Activated naive CD8-positive, alpha-beta T cell treated with anti-CD3 and anti-CD28 coated beads, Interleukin-2, amount 50 U/mL, for 16 hours (primary cell): ENCODE data around the gene CXCR1.
"Not testable (repeated sequence)": the region's sequence is repeated elsewhere in the genome, so short reads cannot be mapped to it uniquely, and the experiment has no call there.

ENCODE experiments used
- DNase-seq: peaks from one replicate; pipeline ENCODE4 v3.0.0-alpha.2; 2020; ENCODE audit warnings: low read depth, low spot score

The CXCR1 gene

DNA sequence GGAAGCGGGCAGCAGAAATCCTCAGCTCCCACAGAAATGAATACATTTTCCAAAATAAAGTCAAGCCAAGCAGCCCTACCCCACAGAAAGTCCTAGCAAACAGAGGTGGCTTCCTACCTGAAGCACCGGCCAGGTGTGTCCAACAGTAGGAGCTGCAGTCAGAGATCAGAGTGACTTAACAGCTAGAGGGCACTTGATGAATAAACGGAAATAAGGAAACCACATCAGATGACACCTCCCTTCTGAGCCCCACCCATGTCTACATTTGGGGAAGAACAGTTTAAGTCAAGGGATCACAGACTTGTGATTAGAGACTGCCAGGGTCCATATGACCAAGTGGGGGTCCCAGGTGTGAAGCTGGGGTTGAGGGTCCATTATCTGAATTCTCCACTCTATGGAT lies at the start of gene CXCR1:
Gene CXCR1 (minus strand): TSS at position 172 of the 400 bp plus-strand sequence. CDS start 1,751 bp downstream, outside the sequence.
- no peak for DNase-seq

DNA sequence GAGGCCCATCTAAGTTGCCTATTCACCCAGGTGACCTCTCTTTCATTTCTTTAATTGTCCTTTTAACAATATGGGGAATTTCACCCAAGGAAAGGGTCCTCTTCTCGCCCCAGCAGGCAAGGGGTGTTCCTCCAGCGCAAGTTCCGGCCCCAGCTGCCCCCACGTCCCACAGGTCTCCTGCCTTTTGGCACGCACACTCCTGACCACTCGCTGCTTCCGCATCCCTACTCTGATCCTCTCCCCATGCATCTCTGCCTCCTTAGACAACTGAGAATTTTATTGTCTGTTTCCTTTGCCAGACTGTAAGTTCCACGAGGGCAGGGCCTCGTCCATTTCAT lies 49.5 kb upstream of the CXCR1 start:
- no peak for DNase-seq

DNA sequence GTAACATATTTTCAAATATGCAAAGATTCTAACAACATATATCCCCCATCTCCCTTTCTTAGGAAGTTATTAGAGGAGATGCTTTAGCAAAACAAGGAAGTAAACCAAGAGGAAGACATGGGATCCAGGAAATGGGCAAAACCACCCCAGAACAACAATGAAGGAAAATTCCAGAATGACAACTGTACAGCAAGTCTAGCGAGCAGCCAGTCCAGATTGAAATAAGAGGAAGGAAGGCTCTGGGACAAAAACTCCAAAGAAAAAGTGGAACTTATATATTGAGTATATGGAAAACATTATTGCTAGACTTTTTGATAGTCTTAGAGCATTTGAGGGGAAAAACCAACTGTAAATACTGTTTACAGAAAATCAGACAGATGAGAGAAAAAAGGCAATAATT lies 47.4 kb upstream of the CXCR1 start:
- DNase-seq = no peak

DNA sequence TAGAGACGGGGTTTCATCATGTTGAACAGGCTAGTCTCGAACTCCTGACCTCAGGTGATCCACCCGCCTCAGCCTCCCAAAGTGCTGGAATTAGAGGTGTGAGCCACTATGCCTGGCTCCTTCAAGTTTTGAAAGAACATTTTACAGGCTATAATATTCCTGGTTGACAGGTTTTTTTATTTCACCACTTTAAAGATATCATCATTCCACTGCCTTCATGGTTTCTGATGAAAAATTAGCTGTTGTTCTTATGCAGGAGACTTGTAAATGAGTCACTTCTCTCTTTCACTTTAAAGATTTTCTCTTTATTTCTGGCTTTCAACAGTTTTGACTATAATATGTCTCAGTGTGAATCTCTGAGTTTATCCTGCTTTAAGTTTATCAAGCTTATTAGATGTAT lies 42.3 kb upstream of the CXCR1 start:
- DNase-seq = no peak

DNA sequence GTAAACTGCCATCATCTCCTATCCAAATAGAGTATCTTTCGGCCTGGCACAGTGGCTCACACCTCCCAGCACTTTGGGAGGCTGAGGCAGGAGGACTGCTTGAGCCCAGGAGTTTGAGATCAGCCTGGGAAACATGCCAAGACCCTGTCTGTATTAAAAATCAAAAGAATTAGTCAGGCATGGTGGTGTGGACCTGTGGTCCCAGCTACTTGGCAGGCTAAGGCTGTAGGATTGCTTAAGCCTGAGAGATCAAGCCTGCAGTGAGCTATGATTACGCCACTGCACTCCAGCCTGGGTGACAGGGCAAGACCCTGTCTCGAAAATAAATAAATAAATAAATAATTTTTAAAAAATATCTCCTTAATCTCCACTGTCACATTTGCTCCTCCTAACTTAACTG lies 35.5 kb upstream of the CXCR1 start:
- DNase-seq = no peak

DNA sequence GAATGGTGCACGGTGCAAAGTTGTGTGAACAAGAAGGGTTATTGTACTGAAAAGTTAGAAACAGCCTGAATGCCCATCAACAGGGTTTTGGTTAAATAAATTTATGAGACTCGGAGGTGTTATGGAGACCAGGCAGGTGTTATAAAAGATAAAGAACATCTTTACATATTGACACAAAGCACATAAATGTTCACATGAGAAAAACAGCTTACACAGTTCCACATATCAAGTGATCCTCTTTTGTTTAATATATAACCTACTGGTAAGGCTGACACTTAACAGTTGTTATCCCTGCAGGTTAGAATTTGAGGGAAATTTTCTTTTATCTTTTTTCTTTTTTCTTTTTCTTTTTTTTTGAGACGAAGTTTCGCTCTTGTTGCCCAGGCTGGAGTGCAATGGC lies 30.2 kb upstream of the CXCR1 start:
- no peak for DNase-seq

DNA sequence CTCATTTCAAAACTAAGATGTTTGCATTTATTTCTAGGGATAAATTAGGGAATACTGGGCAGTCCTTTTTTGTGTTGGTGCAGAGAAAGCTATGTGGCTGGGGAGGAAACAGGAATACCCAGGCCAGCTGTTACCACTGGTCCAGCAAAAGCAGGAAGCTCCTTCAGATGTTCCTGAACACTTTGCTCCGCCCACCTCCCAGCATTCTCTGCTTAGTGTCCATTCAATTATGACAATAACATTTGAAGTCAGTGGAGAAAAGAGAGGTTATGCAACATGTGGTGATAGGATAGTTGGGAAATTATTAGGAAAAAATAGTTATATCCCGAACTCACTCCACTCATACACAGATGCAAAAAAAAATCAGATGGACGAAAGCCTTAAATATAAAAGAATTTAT lies 28.1 kb upstream of the CXCR1 start:
- DNase-seq = no peak

DNA sequence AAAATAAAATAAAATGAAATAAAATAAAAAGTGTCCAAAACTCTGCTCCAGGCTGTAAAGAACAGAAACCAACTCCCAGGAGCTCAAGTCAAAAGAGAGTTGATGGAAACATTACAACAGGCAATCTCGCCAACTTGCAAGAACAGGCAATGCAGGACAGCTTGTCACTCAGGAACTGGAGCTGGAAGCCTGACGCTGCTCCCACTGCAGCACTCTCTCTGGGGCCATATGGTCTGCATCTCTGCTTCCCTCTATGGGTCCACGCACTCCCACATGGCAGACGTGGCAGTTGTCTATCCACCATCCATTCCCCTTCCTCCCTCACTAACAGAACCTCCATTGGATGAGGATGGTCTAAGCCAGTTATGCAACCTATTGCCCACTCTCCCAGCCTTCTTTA lies 26.9 kb upstream of the CXCR1 start:
- no peak for DNase-seq

DNA sequence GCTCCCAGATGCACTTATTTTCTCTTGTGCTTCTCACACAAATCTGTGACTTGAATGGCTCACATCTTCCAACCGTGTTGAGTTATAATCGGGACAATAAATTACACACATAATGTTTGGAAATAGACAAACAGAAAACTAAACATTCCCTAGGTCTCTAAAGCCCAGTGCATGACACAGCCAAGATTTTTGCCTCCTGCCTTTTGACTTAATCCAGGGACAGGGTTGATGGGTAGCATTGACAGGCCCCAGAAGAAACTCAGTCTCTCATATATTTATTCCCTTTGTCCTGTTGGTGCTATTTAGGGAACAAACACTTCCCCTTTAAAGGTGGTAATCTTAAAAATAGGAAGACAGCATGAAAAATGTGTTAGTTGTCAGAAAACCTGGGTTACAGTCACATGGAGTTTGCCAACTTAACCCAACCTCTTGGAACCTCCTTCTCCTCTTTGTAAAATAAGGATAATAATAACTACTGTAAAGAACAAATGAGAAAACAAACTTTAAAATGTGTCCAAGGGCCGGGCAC lies 26.2 kb upstream of the CXCR1 start:
- no peak for DNase-seq

DNA sequence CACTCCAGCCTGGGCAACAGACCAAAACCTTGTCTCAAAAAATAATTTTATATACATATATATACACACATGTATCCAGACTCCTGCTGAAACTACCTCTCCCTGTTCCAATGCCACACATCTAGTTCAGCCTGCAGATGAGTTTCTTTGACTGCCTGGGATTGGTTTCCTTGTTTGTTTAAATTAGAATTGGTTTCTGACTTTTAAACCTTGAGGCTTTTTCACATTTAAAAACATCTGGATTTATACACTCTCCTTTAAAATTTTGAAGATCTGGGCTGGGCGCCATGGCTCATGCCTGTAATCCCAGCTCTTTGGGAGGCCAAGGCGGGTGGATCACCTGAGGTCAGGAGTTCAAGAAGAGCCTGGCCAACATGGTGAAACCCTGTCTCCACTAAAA lies 21.8 kb upstream of the CXCR1 start:
- DNase-seq = no peak

DNA sequence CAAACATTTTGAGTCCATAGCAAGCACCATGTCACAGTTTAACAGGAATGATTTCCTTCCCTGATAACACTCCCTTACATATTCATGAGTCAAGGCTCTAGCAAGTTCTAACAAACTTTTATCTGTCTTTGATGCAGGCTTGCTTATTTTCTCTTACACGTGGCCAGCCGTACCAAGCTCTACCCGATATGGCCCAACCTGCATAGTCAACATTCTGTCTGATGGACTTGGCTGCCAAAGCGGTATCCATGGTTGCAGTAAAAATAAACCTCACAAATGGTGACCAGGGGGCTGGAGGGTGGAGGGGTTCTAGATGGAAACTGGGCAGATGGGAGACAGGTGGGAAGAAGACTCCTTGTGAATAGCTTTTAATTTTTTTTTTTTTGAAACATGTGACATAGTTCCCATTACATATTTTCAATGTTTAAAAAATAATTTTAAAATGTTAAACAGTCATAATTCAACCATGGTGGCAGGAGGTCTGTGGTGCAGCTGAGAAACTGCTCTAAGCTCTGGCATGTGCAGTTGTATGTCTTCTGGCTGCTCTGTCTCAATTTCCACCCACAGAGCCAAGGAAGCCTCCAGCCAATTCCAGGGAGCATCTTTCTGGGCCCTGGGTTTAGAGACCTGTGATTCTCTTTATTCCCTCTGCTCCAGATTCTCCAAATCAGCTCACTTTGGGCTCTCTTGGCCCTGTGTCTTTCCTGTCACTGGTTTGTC lies 20.7 kb upstream of the CXCR1 start:
- DNase-seq = no peak

DNA sequence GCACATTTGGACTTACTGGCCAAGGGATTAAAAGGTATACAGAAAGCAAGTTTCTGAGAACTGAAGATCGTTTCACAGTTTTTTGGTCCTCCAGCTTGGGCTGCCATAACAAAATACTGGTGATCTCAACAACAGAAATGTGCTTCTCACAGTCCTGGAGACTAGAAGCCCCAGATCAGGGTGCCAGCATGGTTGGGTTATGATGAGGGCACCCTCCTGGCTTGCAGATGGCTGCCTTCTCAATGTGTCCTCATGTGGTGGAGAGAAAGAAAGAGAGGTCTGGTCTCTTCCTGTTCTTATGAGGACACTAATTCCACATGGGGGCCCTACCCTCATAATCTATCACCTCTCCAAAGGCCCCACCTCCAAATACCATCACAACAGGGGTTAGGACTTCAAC lies 20.1 kb upstream of the CXCR1 start:
- DNase-seq = no peak

DNA sequence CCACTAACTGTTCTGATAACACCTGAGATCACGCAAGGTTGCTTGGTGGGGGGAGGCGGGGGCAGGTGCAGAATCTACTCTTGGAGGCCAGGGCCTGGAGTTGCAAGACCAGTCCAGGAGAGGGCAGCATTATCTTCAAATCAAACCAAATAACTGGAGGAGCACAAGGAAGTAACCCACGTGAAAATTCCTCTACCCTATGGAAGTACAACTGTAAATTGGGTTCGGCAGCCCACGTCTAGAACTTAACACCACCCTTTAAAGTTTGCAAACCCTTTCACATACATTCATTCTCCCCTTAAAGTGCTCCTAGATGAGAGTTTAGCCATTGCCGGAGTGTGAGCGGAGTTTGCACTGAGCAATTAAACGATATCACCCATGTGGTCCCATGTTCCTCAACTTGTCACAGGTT lies 19.6 kb upstream of the CXCR1 start:
- peak; percentile 49 for DNase-seq

DNA sequence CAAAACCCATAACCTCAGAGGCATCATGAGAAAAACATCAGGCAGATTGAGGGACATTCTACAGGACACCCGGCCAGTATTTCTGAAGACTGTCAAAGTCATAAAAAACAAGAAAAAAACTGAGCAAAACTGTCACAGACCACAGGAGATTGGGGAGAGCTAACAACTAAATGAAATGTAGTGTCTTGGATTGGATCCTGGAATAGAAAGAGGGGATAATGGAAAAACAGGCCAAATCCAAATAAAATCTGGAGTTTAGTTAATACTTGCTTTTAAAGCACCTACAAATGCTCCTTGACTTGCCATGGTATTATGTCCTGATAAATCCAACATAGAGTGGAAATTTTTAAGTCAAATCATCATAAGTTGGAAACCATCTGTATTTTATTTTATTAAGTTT lies 17.6 kb upstream of the CXCR1 start:
- no peak for DNase-seq

DNA sequence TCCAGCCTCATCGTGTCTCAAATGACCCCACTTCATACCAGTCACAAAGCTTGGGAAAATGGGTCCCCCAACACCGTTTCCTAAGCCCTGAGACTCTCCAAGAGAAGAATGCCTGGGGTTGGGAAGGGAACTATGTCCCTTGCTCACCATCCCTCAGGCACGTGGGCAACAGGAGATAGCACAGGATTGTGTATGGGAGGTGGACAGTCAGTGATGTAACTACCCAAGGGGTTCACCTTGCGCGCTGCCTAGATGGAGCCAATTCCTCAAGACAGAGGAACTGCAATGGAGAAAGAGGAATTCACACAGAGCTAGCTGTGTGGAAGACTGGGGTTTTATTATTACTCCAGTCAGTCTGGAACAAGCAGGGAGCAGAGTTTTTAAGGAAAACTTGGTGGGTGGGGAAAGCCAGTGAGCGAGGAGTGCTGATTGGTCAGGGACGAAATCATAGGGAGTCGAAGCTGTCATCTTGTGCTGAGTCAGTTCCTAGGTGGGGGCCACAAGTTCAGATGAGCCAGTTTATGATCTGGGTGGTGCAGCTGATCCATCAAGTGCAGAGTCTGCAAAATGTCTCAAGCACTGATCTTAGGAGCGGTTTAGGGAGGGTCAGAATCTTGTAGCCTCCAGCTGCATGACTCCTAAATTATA lies 13.8 kb upstream of the CXCR1 start:
- DNase-seq = no peak

DNA sequence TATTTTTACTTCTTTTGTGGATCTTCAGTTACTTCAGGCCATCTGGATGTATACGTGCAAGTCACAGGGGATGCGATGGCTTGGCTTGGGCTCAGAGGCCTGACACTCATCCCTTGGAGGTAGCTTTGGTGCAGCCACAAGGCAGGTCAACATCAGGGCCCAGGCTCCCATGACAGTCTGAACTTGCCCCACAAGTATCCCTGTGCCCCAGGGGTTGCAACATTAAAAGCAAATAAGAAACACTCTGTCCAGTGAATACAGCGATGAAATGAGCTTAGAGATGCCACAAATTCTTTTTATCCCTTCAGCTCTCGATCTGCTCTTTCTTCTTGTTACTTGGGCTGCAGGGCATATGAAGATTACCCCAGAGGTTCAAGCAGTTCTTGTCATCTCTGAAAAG lies 13.0 kb upstream of the CXCR1 start:
- DNase-seq = no peak

DNA sequence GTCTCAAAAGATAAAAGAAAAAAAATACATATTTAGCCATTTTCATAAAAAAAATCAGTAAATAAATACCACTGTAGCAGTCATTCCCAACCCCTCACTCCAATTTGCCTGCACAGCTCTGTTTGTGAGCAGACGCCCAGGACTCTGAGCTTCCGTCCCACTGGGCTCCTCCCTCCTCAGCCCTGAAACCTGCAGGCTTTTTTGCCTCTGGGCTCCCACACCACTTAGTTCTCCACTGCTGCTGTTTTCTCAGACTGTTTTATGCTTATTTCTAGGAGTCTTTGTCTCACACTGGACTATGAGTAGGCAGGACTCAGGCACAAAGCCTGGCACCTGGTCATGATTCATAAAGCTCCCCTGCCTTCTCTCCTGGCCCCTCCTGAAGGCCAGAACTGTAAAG lies 6.1 kb upstream of the CXCR1 start:
- no peak for DNase-seq

DNA sequence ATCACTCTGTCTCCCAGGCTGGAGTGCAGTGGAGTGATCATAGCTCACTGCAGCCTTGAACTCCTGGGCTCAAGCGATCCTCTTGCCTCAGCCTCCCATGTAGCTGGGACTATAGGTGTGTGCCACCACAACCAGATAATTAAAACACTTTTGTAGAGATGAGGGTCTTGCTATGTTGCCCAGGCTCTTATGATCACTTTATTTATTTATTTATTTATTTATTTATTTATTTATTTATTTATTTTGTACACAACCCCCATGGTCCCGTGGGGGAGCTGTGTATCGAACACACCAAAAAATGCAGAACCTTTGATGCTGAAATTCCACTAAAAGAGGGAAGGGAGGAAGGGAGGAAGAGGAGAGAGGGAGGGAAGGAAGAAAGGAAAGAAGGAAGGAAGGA lies 5.0 kb upstream of the CXCR1 start:
- not testable (repeated sequence) for DNase-seq

DNA sequence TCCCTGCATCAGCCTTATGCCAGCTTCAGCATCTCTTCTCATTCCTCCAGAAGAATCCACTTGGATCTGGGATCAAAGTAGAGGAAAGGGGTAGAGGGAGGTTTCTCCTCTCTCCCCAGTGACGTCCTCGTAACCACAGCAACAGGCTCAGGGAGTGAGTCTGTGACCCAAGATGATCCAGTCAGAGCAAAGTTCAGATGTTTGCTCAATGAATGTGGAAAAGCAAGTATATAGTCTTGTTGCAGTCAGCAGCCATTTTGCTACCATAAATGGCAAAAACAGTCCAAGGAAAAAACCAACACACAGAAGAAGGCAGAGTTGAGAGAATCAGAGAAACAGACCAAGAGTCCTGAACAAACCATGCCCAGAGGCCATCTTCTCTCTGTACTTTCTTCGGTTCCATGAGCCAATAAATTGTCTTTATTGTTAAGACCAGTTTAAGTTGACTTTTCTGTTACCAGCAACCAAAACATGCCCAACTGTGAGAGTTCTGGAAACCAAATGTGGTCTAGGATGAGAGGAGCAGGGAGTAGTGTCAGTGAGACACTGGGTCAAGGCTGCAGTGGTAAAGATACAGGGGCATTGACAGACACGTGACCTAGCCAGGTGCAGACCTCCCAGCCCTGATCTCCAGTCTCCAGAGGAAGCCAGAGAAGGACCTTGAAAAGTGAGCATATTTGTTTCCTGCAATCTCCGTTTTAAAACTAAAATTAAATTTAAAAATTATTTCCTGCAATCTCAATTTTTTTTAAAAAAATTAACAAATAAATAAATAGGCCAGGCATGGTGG lies 3.2 kb upstream of the CXCR1 start:
- no peak for DNase-seq

DNA sequence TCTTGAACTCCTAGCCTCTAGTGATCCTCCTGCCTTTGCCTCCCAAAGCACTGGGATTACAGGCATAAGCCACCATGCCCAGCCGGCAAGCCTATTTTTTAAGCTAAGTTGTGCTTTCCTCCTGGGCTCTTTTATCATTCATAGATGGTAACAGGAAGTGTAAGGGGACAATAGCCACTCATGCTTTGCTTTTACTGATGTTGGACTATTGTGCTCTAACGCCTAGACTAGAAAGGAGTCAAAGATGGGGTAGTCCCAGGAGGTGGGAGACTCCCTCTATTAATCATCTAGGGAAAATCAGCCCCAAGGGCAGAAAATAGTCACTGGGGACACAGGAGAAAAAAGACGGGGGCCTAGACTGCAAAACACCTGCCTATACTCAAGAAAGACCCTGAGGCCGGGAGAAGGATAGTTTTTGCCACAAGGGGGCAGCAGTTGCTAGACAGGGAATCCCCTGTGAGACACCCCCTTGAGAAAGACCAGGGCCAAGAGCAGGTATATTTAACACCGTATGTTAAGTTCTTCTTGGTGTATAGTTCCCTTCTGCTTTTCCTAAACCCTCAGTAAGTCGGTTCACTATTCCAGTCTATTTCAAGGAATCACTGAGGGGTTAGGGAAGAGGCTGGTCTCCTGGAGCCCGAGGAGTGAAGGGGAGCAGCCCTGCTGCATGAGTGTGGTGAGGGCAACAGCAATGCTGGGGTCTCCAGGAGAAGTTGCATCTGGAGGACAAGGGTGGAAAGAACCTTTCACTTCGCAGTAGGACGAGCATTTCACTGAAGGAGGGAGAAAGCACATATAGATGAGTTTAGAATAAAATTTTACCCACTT lies 2.1 kb upstream of the CXCR1 start:
- peak; percentile 58 for DNase-seq

DNA sequence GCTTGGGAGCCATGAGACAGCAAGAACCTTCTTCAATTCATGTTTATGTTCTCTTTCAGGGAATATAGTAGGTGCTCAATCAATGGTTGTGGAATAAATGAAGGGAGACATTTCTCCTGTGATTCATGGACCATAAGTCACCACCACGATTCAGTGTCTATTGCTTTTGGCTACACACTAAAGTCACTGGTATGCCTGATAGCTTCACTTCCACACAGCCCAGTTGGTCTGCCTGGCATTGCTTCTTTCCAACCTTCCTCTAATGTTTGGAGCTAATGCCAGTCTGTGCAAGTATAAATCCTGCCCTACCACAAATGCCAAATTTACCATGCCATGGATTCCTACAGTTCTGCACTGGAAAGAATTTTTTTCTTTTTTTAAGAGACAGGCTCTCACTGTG lies 1.3 kb upstream of the CXCR1 start:
- no peak for DNase-seq

DNA sequence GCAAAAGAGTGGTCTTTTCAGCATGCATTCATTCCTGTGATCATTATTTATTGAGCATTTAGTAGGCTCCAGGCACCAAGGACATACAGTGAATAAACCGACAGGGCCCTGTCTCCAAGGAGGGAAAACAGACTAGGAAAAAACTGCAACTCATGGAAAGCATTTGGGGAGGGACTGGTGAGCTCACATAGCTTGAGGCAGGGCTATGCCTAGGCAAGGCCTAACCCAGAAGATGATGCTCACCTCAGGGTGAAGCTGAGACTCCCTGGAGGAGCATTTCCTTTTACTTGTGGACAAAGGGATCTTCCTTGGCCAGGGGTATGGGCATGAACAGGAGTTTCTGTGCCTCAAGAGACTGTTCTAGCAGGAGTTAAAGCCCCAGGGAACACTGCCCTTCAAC lies 3.9 kb downstream of the CXCR1 start:
- no peak for DNase-seq
